K562 (cell line): Measurements from ENCODE around the gene TTC19. TPM values are rescaled to one million over a fixed set of nuclear protein-coding genes. Genes with fewer than 3 reads are reported as not detected.

Experiments used
- PKNOX1 ChIP-seq: fragments of 450-650 bp; IDR thresholded peaks from 2 replicates; pipeline ENCODE4 v1.6.1; 2016
- REST ChIP-seq, 2 experiments: fragments of 450-650 bp; formaldehyde crosslinking in 1 of 2; IDR thresholded peaks; 2 replicates each; pipeline versions ENCODE4 v1.4.0 to v1.6.1; 2014 to 2020; ENCODE audit warnings: mild to moderate bottlenecking in 2 of 2, borderline replicate concordance in 1 of 2, low read depth in 1 of 2
- polyA plus RNA-seq, 8 experiments: library from polyadenylated mRNA; depleted of rRNA in 4 of 8; stranded (reverse) in 5 of 8; unstranded in 3 of 8; fragments of >200 nt; fragmentation: Nextera tagmentation in 2 of 8; fragmentation: Illumina TruSeq in 1 of 8; extraction: Ambion mirVana in 2 of 8; extraction: Trizol in 1 of 8; gene quantifications; 2 replicates each; pipeline versions ENCODE4 v1.2.1 to v1.2.3, GENCODE V29; 2011 to 2014; ENCODE audit warnings: inconsistent platforms in 1 of 8, missing spikeins in 1 of 8
- total RNA-seq, 7 experiments: library from RNA; depleted of rRNA in 6 of 7; stranded (reverse); fragments of >200 nt in 6 of 7; fragmentation: Illumina TruSeq in 2 of 7; extraction: Trizol in 2 of 7; gene quantifications; 2 replicates each; pipeline versions ENCODE4 v1.2.1 to v1.2.3, GENCODE V29; 2011 to 2021; ENCODE audit warnings: low replicate concordance in 1 of 7

Gene TTC19
- total and polyA plus RNA-seq, 9 of the 15 experiments (the other 6 are each of a cell fraction or from before 2014, with no cell fraction given): 8.1 to 60.8 (median 25.3) TPM

GRCh38 chr17:15978606-15979005, 21.0 kb upstream of the TTC19 start (continued):
- TF ChIP-seq REST (IDR thresholded peaks at IDR 0.05; ENCODE audit: borderline replicate concordance): no peak
- TF ChIP-seq REST (CRISPR knock-in tag; IDR thresholded peaks at IDR 0.05; ENCODE audit: low read depth): no peak
- TF ChIP-seq PKNOX1: 0 out of 2 replicates have a peak, but pooled peaks have one; percentile 9
- TF ChIP-seq, all 486 proteins: peak for 5
